GM19240 (cell line): Measurements from ENCODE around the gene LILRB1.
"Not testable (repeated sequence)": the region's sequence is repeated elsewhere in the genome, so short reads cannot be mapped to it uniquely, and the experiment has no call there.

ENCODE experiments used
- DNase-seq: peaks from one replicate; pipeline ENCODE4 v3.0.0; 2011; ENCODE audit warnings: low spot score; ENCODE audit not compliant: insufficient read length

LILRB1 gene

DNA sequence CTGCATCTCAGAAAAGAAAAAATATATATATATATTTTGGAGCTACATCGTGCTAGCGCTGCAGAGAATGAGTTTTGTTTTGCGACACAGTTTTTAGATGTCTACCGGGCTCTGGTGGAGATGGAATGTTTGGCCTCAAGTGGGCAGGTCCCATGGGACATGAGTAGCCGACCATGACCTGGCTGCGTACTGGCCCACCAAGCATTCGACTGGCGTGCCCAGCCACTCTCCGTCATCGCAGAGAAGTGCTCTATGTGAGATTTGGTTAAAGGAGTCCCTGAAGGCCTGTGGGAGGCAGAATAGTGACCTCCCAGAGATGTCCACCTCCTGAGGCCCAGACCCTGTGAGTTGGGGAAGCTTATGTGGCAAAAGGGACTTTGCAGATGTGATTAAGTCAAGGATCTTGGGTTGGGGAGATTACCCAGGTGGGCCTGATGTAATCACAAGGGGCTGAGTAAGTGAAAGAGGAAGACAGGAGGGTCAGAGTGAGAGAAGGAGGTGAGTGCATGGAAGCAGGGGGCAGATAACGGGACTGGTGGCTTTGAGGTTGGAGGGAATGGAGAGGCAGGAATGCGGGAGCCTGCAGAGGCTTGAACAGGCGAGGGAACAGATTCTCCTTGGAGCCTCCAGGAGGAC is 31.7 kb downstream of the LILRB1 start:
- no peak for DNase-seq

DNA sequence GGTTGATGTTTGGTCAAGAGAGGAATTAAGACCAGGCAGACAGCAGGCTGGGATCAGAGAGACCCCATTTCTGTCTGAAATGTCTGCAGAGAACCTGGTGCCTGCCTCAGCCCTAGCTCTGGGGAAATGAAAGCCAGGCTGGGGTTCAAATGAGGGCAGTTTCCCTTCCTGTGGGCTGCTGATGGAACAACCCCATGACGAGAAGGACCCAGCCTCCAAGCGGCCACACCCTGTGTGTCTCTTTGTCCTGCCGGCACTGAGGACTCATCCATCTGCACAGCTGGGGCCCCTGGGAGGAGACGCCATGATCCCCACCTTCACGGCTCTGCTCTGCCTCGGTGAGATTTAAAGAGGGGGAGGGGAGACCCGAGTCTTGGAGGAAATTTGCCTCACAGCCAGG is 32.4 kb downstream of the LILRB1 start, which contains the start of gene LILRB4:
Gene LILRB4, plus strand, starts transcription at position 256 of the 400 bp plus-strand sequence. Its CDS starts 49 bp downstream, at position 305.
- DNase-seq, result no peak

DNA sequence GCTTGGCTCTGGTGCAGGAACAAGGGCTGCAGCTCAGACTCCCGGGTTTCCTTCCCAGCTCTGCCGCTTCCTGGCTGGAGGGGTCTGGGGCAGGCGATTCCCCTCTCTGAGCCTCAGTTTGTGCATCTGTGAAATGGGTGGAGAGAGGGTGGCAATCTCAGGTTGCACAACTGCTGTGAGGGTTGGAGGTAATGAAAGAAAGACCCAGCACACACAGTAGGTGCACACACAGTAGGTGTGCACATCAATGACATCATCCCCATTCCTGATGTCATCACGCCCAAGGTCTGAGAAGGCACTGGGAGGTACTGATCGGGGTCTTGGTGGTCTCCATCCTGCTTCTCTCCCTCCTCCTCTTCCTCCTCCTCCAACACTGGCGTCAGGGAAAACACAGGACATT is 35.2 kb downstream of the LILRB1 start:
- DNase-seq, result no peak

DNA sequence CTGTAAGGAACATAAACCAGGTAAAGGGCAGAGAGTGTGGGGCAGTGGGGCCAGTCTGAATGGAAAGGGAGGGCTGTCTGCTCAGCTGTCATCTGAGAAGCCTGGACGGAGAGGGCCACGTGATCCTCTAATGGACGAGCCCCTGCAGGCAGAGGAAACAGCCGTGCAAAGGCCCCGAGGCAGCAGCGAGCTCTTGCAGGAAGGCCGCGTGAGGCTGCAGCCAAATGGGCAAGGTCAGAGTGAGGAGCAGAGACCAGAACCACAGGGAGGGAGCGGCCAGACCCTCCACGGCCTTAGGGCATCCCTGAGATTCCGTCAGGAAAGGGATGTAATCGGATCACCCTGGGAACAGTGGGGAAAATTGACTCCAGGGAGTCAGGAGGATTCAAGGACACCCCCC is 36.9 kb downstream of the LILRB1 start:
- no peak for DNase-seq

DNA sequence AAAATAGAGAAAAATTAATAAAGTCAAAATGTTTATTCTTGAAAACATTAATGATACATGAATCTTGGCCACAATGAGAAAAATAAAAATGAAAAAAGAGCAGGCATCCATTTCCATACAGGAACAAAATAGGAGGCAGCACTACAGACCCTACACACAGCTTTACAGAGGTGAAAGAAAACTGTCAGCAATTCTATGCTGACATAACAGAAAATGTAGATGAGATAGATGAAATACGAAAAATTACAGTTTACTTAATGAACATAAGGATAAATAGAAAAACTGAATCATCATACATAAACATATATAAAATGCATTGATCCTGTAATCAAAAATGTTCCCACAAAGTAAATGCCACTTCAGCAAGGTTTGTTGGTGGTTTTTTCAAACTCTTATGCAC is 38.1 kb downstream of the LILRB1 start:
- no peak for DNase-seq

DNA sequence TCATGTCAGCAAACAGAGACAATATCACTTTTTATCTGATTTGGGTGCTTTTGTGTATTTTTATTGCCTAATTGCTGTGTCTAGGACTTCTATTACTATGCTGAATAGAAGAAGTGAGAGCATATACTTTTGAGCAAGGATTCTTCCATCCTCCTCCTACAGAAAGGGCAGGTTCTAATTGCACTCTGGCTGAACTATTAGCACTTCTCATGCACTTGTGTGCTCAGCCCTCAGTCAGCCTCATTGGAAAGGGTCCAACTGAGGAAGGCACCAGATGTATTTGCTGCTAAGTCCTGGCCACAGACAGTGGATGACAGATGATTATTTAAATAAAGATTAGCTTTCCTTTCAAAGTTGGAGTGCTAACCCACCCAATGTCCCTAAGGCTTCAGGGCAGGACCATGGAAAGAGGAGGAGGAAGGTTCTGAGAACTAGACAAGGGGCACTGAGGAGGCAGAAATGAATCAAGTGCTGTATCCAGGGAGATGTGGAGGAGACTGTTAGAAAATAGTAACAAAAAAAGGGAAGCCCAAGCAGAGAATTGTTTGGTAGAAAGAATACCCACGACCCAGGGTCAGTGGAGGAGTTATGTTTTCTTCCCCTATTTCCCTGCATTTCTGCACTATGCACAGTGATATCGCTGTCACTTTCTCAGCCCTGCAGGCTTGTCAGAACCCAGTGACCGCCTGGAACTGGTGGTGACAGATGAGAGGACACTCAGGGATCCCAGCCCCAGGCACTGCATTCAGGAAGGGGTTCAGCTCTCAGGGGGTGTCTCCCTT is 40.5 kb downstream of the LILRB1 start:
- no peak for DNase-seq

DNA sequence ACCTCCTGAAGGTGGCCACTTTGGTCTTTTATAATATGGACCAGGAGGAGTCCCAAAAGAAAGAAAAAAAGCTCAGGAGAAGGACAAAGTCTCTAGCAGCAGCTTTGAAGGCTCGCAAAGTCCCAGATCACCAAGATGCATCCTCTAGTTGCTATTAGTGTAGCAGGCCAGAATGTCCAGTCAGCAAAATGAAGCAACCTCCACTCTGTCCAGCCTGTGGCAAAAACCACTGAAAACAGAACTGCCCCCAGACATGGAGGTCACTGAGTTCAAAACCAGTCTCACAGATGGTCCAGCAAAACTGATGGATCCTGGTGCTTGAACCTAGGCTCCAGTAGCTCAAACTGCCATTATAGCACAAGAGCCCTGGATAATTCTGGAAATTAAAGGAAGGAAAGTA is 42.9 kb downstream of the LILRB1 start:
- DNase-seq, result no peak

DNA sequence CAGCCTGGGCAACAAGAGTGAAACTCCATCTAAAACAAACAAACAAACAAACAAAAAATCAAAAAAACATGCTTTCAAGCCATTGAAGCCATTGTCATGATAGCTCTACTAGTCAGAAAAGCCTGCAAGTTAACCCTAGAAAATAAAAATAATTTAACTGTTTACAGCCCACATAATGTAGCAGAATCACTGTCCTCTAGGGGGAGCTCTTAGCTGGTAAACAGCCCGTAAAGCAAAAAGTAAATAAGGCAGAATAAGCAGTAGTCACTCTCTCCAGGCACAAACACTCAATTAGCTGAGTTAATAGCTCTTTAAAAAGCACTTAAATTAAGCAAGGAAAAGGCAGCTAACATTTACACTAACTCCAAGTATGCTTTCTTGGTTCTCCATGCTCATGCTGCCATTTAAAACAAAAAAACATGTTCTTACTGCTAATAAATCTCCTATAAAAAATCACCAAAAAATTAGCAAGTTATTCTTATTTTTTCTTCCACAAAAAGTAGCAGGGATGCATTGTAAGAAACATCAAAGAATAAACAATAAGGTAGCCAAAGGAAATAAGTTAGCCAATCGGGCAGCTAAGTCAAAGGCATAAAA is 43.8 kb downstream of the LILRB1 start:
- DNase-seq, result no peak

DNA sequence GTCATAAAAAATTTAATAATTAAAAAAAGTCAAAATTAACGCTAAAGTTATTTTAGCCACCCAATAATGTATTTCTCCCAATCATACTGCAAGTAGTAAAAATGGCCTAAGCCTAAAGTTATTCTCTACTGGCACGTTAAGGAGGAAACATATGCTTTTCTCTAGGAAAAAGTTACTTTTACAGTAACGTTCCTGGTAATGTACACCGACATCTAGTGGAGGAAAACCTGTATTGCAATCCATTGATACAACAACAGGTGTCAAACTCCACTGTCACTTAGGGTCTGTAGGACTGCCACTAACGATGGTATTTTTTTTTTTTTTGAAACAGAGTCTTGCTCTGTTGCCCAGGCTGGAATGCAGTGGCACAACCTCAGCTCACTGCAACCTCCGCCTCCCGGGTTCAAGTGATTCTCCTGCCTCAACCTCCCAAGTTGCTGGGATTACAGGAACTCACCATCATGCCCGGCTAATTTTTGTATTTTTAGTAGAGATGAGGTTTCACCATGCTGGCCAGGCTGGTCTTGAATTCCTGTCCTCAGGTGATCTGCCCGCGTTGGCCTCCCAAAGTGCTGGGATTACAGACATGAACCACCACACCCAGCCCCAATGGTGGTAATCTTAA is 46.0 kb downstream of the LILRB1 start:
- DNase-seq, result not testable (repeated sequence)

DNA sequence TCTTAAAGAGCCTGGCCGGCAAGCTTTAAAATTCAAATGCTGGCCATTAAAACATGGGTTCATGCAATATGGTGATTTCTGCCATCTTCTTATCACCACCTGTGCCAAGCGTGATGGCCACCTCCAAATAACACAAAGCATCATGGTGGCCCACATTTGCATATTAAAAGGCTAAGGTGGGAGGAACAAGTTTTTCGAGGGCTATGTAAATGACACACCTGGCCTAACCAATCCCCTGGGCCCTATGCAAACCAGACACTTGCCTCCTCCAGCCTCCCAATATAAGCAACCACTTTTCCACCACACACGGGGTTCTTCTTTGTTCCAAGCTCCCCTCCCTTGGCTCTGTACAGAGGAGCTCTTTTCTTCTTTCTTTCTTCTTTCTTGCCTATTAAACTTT is 46.9 kb downstream of the LILRB1 start:
- no peak for DNase-seq

DNA sequence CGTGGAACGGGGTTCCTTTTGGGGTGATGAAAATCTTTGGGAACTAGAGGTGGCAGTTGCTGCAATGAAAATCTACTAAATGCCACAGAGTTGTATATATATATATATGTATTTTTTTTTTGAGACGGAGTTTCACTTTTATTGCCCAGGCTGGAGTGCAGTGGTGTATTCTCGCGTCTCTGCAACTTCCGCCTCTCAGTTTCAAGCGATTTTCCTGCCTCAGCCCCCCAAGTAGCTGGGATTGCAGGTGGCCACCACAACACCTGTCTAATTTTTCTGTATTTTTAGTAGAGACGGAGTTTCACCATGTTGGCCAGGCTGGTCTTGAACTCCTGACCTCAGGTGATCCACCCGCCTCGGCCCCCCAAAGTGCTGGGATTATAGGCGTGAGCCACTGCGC is 51.3 kb downstream of the LILRB1 start:
- DNase-seq, result not testable (repeated sequence)

DNA sequence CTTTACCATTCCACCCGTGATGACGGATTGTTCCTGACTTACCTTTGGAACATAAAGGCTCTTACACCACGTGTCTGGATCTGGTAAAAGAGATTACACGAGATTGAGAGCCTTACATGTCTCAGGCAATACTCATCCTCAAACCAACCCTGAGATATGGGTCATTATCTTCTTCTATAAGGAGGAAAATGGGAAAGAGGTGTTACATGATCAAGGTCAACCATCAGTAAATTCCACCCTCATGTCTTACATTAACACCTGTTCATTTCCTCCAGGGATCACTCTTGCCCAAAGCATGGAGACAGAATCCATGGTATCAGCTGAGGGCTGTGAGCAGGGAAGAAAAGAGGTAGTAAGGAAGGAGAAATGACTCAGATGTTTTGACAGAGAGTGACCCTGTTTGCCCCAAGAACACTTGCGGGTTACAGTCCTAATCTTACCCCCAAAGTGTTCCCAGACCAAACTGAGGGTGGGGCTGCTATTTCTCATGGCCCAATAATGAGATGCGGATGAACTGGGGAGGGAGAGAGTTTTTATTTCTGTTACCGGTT is 52.1 kb downstream of the LILRB1 start:
- DNase-seq, result no peak

DNA sequence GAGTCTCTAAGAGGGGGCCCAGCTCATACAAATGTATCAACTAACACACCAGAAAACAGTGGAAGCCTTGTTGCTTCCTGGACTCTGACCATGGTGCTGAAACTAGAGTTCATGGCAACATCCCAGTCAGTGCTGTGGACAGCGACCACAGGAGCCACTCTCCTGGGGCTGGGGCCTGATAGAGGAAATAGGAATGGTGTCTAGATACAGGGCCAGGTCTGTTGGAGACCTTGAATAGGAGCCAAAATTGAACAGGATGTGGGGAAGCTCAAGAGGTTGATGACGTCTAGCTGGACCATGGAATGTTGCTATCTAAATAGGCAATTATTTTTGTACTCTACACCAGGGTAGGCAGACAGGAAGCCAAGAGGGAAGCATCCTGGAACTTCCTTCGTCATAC is 54.2 kb downstream of the LILRB1 start:
- no peak for DNase-seq
